Iris pigment epithelial cell (primary cell): ENCODE results near the gene CFP.

Experiments used
- DNase-seq: peaks from one replicate; pipeline ENCODE4 v3.0.0-alpha.2; 2011; ENCODE audit warnings: low read depth

Gene CFP

GRCh38 chrX:47574076-47574546, 55.6 kb downstream of the CFP start:
- DNase-seq = peak; percentile 18

GRCh38 chrX:47573341-47574075, 56.2 kb downstream of the CFP start:
- peak; percentile 28 for DNase-seq
